G401 (cell line): ENCODE measurements around the gene BEAN1. TPM values are rescaled to one million over a fixed set of nuclear protein-coding genes. Genes with fewer than 3 reads are reported as not detected.
"Not testable (repeated sequence)": the region's sequence is repeated elsewhere in the genome, so short reads cannot be mapped to it uniquely, and the experiment has no call there.

Experiments
- DNase-seq: peaks from one replicate; pipeline ENCODE4 v3.0.0-alpha.2; 2015; ENCODE audit warnings: low spot score
- in situ Hi-C: cut with HindIII; loops from 2 replicates; pipeline ENCODE4 v1.10.0; 2016; ENCODE audit warnings: low sequenced_read_pairs, mixed read lengths
- total RNA-seq: library from RNA; depleted of rRNA; stranded (reverse); fragments of >200 nt; shearing (Covaris generic); gene quantifications from 2 replicates; pipeline ENCODE4 v1.2.3, GENCODE V29; 2014

BEAN1 gene
- total RNA-seq, 1 experiment from 2014 or later = not detected

DNA sequence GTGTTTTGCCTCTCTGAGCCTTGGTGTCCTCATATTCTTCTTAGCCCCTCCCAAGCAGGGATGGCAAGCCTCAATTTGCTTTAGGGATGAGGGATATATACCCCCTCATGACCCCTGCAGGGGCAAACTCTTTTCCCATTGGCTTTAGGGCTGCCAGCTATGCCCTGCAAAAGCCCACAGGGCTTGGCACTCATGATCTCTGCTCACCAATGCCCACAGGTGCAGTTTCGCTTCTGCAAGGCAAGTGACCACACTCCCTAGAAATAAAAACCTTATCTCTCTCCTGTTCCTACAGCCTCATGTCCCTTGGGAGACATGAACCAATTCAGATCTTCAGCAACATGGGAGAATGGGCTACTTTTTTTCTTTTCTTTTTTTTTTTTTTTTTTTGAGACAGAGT is 8.8 kb downstream of the BEAN1 start:
- in situ Hi-C loops = no loop called here
- DNase-seq = no peak

- in situ Hi-C loops = no loop called here
- DNase-seq = no peak
These were observed 10.4 kb downstream of the BEAN1 start for GRCh38 chr16:66437391-66437945.

- DNase-seq = no peak
- in situ Hi-C loops = no loop called here
These were observed 11.4 kb downstream of the BEAN1 start for GRCh38 chr16:66438536-66438935.

GRCh38 chr16:66439051-66439730 is 12.1 kb downstream of the BEAN1 start:
- in situ Hi-C loops = no loop called here
- DNase-seq = no peak

- no peak for DNase-seq
- in situ Hi-C loops = no loop called here
These were observed 13.2 kb downstream of the BEAN1 start for GRCh38 chr16:66440271-66440802.

GRCh38 chr16:66440970-66441369 is 13.9 kb downstream of the BEAN1 start:
- in situ Hi-C loops = no loop called here
- no peak for DNase-seq

GRCh38 chr16:66441586-66442375 is 14.7 kb downstream of the BEAN1 start:
- no peak for DNase-seq
- in situ Hi-C loops = no loop called here

DNA sequence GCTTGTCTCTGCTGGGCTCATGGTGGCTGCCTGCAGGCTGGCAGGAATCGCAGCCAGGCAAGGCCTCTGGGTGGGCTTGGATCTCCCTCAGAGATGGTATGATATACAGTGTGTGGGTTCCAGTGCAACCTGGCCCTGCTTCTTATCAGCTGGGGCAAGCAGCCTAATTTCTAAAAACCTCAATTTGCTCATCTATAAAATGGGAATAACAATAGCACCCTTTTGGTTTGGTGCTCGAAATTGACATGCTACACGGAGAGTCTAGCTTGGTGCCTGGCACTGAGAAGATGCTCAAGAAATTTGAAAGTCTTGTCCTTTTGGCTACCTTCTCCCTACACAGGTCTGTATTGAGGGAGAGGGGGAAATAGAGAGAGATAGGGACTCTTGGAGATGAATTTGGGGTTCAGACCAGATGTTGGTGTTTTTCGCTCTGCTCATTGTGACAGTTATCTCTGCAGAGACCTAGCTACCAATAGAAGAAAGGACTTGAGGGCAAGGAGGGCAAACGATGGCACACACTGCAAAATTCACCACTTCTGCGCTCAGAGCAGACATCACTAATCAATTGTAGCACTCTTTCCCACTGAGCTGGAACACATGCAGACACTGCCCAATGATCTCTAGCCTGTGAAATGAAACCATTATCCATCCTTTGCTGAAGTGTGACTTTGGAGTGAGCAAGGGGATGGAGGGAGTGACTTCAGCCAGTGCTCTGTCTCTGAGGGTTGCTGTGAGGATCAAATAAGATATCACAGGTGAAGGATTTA is 15.6 kb downstream of the BEAN1 start:
- in situ Hi-C loops = no loop called here
- DNase-seq = no peak

- in situ Hi-C loops = no loop called here
- no peak for DNase-seq
These were observed 16.2 kb downstream of the BEAN1 start for GRCh38 chr16:66443269-66443652.

GRCh38 chr16:66444049-66444481 is 17.0 kb downstream of the BEAN1 start:
- DNase-seq = no peak
- in situ Hi-C loops = no loop called here

GRCh38 chr16:66446737-66447136 is 19.6 kb downstream of the BEAN1 start:
- DNase-seq = no peak
- in situ Hi-C loops = no loop called here

DNA sequence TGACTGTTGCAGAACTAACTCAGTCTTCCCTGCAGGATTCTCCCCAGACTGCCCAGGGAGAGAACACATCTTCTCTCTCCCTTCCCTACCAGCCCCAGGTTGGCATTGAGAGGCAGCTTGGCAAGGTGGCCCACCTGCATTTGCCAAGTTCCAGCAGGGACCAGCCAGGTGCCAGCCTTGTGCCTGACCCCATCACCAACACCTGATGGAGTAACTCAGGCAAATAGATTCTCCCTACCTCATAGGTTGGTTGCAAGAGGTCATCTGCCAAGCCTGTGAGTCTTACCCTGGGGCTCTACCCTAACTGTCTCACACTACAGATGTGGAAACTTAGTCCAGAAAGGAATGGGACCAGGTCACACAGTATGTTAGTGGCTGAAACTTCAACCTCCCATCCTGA is 20.4 kb downstream of the BEAN1 start:
- in situ Hi-C loops = no loop called here
- DNase-seq = no peak

GRCh38 chr16:66451548-66451947 is 24.5 kb downstream of the BEAN1 start:
- DNase-seq = no peak
- in situ Hi-C loops = no loop called here

DNA sequence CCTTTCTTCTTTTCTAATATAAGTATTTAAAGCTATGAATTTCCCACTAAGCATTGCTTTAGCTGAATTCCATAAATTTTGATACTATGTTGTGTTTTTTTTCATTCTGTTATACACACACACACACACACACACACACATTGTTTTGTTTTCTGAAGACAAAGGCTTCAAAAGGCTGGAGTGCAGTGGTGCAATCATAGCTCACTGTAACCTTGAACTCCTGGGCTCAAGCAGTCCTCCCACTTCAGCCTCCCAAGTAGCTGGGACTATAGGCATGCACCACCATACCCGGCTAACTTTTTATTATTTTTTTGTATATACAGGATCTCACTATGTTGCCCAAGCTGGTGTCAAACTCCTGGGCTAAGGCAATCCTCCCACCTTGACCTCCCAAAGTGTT is 26.1 kb downstream of the BEAN1 start:
- DNase-seq, in situ Hi-C loops: not testable (repeated sequence)

GRCh38 chr16:66454751-66455150 is 27.7 kb downstream of the BEAN1 start:
- in situ Hi-C loops = no loop called here

DNA sequence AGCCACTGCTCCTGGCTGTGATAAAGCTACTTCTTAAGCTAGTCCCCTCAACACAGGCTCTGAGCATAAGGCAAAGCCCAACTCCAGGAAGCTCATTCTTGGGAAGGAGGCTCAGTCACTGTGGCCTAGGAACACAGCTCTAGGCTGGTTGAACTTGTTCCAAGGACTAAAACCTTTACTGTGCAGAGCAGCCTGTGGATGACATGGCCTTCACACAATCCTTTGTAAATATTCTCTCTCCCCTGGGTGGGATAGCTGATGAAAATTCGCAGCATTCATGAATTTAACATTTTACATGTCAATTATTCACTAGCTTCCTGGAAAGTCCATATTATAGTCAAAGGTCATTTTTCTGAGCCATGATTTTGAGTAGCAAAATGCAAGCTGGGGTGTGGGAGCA is 28.9 kb downstream of the BEAN1 start:
- no peak for DNase-seq
- in situ Hi-C loops = no loop called here

More at GRCh38 chr16:66454751-66455150, 27.7 kb downstream of the BEAN1 start:
- DNase-seq = no peak

GRCh38 chr16:66457888-66458287 is 30.8 kb downstream of the BEAN1 start:
- DNase-seq = no peak
- in situ Hi-C loops = no loop called here

- in situ Hi-C loops = no loop called here
- no peak for DNase-seq
These were observed 31.2 kb downstream of the BEAN1 start for GRCh38 chr16:66458292-66458691.

- no peak for DNase-seq
- in situ Hi-C loops = no loop called here
These were observed 31.8 kb downstream of the BEAN1 start for GRCh38 chr16:66458853-66459252.
